ENCODE data around the gene VIPAS39.

The VIPAS39 gene

GRCh38 chr14:77485256-77485655 is 27.9 kb upstream of the VIPAS39 start:
- TF ChIP-seq CTCF (IDR thresholded peaks at IDR 0.05; ENCODE audit: low read depth, low read length, missing control alignments): no peak
- no peak for DNase-seq (ENCODE audit: low read depth)
- no peak overlapping the region for H3K4me3 ChIP-seq (ENCODE audit: low read depth, low read length)

GRCh38 chr14:77482422-77482821 is 25.0 kb upstream of the VIPAS39 start:
- TF ChIP-seq CTCF (IDR thresholded peaks at IDR 0.05; ENCODE audit: low read depth, low read length, missing control alignments): no peak
- H3K4me3 ChIP-seq (ENCODE audit: low read depth, low read length): no peak overlapping the region
- no peak for DNase-seq (ENCODE audit: low read depth)

- TF ChIP-seq CTCF (IDR thresholded peaks at IDR 0.05; ENCODE audit: low read depth, low read length, missing control alignments): no peak
- H3K4me3 ChIP-seq (ENCODE audit: low read depth, low read length): no peak overlapping the region
- DNase-seq (ENCODE audit: low read depth): peak; percentile 27
Observed at GRCh38 chr14:77478796-77479195, 21.4 kb upstream of the VIPAS39 start.

- no peak for DNase-seq (ENCODE audit: low read depth)
- TF ChIP-seq CTCF (IDR thresholded peaks at IDR 0.05; ENCODE audit: low read depth, low read length, missing control alignments): no peak
- no peak overlapping the region for H3K4me3 ChIP-seq (ENCODE audit: low read depth, low read length)
Observed at GRCh38 chr14:77478029-77478428, 20.6 kb upstream of the VIPAS39 start.

- no peak for TF ChIP-seq CTCF (IDR thresholded peaks at IDR 0.05; ENCODE audit: low read depth, low read length, missing control alignments)
- no peak for DNase-seq (ENCODE audit: low read depth)
- H3K4me3 ChIP-seq (ENCODE audit: low read depth, low read length): no peak overlapping the region
Observed at GRCh38 chr14:77475432-77476115, 18.2 kb upstream of the VIPAS39 start.

GRCh38 chr14:77474479-77475177 is 17.2 kb upstream of the VIPAS39 start:
- TF ChIP-seq CTCF (IDR thresholded peaks at IDR 0.05; ENCODE audit: low read depth, low read length, missing control alignments): no peak

GRCh38 chr14:77473921-77474320 is 16.5 kb upstream of the VIPAS39 start:
- no peak for TF ChIP-seq CTCF (IDR thresholded peaks at IDR 0.05; ENCODE audit: low read depth, low read length, missing control alignments)
- no peak overlapping the region for H3K4me3 ChIP-seq (ENCODE audit: low read depth, low read length)
- no peak for DNase-seq (ENCODE audit: low read depth)

More at GRCh38 chr14:77474479-77475177, 17.2 kb upstream of the VIPAS39 start:
- no peak overlapping the region for H3K4me3 ChIP-seq (ENCODE audit: low read depth, low read length)
- DNase-seq (ENCODE audit: low read depth): no peak

Measured in GM12864 (cell line).